Peyer's patch (tissue), 4 donors: ENCODE data around the gene NAV2.

Experiments used
- POLR2A ChIP-seq, 2 donors: fragments of 450-650 bp; IDR thresholded peaks; one replicate each; pipeline ENCODE4 v1.5.1; 2017; ENCODE audit warnings: antibody characterized with exemption in 2 of 2, mild to moderate bottlenecking in 2 of 2, moderate library complexity in 2 of 2
- TF ChIP-seq, protein P1 (sequence below), 6 experiments: fragments of 450-650 bp in 4 of 6; fragments of 200-600 bp in 2 of 6; sonication (generic) in 1 of 6; IDR thresholded peaks; one replicate each; pipeline ENCODE4 v1.5.1; 2017 to 2019; ENCODE audit warnings: antibody characterized with exemption in 6 of 6, mild to moderate bottlenecking in 3 of 6, moderate library complexity in 1 of 6

DNA sequence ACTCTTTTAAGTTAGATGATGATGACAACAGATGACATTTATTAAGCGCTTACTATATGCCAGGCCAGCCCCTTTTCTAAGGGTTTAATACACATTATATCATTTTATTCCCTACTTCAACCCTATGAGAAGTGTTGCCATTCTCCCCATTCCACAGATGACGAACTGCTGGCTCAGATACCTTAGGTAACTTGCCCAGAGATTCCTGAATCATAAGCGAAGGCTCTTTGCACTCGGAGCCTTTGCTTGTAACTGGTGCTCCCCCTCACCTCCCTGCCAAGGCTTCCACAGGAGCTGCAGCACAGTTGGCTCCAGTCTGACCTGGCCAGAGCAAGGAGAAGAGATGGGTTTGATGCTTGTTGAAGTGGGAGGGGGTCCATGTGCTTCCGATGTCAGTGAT lies 404.7 kb downstream of the NAV2 start:
- TF ChIP-seq, protein P1, sequence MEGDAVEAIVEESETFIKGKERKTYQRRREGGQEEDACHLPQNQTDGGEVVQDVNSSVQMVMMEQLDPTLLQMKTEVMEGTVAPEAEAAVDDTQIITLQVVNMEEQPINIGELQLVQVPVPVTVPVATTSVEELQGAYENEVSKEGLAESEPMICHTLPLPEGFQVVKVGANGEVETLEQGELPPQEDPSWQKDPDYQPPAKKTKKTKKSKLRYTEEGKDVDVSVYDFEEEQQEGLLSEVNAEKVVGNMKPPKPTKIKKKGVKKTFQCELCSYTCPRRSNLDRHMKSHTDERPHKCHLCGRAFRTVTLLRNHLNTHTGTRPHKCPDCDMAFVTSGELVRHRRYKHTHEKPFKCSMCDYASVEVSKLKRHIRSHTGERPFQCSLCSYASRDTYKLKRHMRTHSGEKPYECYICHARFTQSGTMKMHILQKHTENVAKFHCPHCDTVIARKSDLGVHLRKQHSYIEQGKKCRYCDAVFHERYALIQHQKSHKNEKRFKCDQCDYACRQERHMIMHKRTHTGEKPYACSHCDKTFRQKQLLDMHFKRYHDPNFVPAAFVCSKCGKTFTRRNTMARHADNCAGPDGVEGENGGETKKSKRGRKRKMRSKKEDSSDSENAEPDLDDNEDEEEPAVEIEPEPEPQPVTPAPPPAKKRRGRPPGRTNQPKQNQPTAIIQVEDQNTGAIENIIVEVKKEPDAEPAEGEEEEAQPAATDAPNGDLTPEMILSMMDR (IDR thresholded peaks at IDR 0.05), result no peak
- TF ChIP-seq POLR2A (IDR thresholded peaks at IDR 0.05), result no peak
